Lower leg skin (tissue), 3 donors: ENCODE measurements around the gene C11orf24.

Experiments
- POLR2A ChIP-seq, 2 donors: fragments of 450-650 bp; IDR thresholded peaks; one replicate each; pipeline ENCODE4 v1.6.1; 2016 to 2017; ENCODE audit warnings: antibody characterized with exemption in 2 of 2, mild to moderate bottlenecking in 1 of 2, moderate library complexity in 1 of 2
- TF ChIP-seq, protein P1 (sequence below), 3 donors: fragments of 450-650 bp; IDR thresholded peaks; one replicate each; pipeline ENCODE4 v1.5.1; 2016; ENCODE audit warnings: antibody characterized with exemption in 3 of 3, mild to moderate bottlenecking in 3 of 3, moderate library complexity in 2 of 3

DNA sequence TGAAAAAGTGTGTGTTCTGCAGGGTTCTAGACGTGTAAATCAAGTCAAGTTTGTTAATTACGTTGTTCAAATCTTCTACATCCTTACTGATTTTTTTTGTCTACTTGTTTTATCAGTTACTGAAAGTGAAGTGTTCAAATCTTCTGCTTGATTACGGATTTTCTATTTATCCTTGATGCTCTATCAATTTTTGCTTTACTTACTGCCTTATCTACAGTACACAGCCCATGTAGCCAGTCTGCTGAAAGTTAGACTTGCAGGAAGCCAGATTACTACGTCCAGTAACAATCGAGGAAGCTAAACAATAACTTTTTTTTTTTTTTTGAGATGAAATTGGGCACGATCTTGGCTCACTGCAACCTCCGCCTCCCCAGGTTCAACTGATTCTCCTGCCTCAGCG, 15.6 kb upstream of the C11orf24 start:
- TF ChIP-seq, protein P1, sequence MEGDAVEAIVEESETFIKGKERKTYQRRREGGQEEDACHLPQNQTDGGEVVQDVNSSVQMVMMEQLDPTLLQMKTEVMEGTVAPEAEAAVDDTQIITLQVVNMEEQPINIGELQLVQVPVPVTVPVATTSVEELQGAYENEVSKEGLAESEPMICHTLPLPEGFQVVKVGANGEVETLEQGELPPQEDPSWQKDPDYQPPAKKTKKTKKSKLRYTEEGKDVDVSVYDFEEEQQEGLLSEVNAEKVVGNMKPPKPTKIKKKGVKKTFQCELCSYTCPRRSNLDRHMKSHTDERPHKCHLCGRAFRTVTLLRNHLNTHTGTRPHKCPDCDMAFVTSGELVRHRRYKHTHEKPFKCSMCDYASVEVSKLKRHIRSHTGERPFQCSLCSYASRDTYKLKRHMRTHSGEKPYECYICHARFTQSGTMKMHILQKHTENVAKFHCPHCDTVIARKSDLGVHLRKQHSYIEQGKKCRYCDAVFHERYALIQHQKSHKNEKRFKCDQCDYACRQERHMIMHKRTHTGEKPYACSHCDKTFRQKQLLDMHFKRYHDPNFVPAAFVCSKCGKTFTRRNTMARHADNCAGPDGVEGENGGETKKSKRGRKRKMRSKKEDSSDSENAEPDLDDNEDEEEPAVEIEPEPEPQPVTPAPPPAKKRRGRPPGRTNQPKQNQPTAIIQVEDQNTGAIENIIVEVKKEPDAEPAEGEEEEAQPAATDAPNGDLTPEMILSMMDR (IDR thresholded peaks at IDR 0.05), result no peak
- TF ChIP-seq POLR2A (IDR thresholded peaks at IDR 0.05), result no peak
